Glomerular endothelial cell (primary cell): Measurements from ENCODE around the gene KCNAB1. TPM values are rescaled to one million over a fixed set of nuclear protein-coding genes. Genes with fewer than 3 reads are reported as not detected.
A peak's percentile ranks its signal among the peaks of the same experiment; 100 is the strongest.
"Not testable (repeated sequence)": the region's sequence is repeated elsewhere in the genome, so short reads cannot be mapped to it uniquely, and the experiment has no call there.

Source experiments
- DNase-seq: peaks from one replicate; pipeline ENCODE4 v3.0.0-alpha.2; 2011; ENCODE audit warnings: low read depth, low spot score; ENCODE audit errors: extremely low read depth
- total RNA-seq: library from RNA; depleted of rRNA; stranded (reverse); fragments of >200 nt; gene quantifications from 2 replicates; pipeline ENCODE4 v1.2.3, GENCODE V29; 2015

The KCNAB1 gene
- total RNA-seq, 1 donor from 2014 or later = 0.70 TPM

DNA sequence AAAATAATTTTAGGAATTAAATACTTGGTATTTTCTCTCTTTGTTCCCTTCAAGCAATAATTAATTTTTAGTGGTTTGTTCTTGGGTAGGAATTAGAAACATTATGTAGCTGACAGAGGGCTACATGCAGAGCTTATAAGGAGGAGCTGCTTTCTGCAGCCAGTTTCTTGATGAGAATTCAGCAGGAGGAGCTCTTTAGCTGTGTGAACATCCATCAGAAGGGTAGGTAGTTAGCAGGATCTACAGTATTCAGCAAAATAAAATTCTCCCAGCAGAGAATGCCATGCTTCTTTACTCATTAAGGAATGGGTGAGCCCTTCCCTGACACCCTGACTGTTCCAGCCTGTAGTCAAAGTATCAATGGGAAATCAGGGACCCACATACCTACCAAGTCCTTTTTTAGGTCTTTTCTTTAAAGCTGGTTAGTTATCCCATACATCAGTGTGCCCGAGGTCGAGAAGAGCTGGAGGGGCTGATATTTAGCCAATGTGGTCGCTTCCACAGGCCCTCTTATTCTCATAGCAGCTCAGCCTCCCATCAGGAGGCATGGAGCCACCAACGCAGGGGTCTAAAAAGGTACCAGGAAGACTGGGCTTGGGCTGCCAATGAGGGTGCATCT is 54.0 kb downstream of the KCNAB1 start:
- peak; percentile 50 for DNase-seq

DNA sequence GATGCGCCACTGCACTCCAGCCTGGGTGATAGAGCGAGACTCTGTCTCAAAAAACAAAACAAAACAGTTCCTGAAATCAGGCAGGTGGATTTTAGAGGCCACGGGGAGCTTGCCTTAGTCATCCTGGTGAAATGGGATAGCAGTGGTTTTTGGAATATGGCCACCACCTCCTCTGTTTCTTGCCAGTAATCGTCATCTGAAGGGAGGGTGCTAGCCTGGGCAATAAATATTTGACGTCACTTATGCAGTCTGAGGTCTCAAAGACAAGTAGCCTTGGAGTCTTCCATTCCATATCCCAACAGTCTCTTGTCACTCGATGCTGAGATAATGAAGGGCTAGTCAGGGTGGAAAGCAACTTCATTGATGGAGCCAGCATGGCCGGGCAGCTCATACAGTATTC is 55.2 kb downstream of the KCNAB1 start:
- DNase-seq = no peak

DNA sequence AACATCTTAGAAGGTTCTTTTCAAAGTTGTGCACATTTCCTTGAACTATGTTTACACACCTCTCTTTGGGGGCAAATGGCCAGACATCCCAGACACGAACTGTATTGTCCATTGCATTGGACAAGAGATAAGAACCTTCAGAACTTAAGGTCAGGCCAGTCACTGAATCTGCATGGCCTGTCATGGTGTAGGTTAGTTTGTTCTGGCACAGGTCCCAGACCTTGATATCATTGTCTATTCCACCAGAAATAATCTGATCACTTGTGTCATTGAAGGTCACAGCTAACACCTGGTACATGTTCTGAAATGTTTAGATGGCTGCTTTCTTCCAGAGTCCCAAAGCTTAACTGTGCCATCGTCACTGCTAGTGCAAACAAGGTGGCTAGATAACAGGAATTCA is 55.7 kb downstream of the KCNAB1 start:
- no peak for DNase-seq

DNA sequence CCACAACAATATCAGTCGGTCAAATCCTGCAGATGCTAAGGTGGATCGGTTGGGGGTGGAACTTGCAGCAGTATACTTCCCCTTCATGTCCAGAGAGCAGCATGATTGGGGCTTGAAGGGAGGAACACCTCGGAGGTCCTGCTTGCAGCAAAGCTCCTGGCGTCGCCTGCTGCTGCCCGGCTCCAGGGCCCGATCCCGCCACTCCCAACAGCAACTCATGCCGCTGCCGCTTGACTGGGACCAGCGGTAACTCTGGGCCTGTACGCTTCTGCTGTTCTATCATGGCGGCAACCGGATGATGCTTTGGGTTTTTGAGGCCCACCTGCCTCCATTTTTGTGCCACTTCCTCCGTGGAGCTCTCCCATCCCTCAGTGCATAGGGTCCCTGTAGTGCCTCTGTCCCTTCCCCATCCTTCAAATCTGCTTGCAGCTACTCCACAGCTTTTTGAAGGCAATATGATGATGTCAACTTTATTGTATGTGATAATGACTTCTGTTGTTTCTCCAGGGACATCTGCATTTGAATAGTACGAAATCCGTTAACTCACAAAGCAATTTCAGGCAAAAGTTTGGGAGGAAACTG is 56.3 kb downstream of the KCNAB1 start:
- DNase-seq = no peak

DNA sequence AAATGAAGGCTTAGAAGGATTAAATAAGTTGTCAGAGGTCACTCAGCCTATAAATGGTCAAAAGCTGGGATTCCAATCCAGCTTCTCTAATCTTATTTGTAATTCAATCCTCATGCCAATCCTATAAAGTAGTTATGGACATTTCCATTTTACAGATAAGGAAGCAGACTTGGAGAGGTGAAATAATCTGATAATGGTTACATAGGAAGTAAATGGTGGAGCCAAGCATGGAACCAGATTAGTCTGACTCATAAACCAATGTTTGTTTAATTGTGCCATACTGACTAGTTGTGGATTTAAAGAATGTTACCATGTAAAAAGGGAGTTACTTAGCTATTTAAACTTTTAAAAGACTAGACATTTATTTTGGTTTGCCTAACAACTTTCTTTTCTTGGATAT is 59.7 kb downstream of the KCNAB1 start:
- DNase-seq = no peak

DNA sequence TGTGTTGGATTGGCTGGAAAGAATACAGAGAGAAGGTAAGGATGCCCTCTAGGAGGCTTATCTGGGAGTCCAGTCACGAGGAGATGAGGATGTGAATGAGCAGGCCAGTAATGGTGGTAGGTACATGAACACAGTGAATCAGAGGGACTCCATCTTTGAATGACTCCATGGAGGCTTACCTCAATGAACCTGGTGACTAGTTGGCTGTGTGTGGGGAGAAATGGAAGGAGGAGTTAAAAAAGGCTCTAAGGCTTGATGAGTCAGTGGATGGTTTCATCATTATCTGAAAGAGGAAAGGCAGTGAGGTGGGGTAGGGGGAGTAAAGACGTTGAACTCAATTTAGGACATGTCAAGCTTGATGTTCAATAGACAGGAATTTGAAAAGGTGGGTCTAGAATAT is 61.1 kb downstream of the KCNAB1 start:
- no peak for DNase-seq

DNA sequence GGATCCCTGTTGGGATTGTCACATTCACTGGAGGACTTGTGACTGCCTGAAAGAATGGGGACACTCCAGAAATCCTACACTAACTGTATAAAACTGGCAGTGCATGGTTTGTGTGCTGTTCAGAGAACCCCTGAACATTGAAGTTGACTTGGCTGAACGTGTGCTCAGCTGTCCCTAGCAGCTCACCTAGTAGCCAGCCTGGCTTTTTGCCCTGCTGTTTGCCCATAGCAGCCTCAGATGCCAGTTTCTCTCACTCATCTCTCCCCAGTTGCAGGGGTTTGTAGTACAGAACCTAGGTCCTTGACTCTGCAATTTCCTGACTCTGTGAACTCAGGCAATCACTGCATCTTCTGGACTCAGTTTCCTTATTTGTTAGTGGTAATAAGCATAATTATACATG is 63.0 kb downstream of the KCNAB1 start:
- no peak for DNase-seq

DNA sequence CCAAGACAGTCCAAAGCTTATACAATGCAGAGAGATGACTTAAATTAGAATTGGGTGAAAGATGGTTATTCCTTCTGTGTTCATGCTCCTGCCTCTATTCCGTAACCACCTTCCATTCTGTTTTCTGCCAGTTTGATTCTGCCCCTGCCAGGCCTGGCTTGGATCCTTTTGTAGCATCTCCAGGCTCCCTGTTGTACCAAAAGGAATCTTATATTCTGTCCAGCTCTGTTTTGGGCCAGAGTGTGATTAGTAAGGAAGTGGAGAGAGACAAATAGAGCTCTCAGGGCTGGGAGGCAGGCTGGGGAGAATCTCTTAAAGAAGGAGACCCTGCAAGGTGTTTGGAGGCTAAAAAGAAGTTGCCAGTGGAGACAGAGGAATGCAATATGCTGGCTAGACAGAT is 63.8 kb downstream of the KCNAB1 start:
- DNase-seq = no peak

DNA sequence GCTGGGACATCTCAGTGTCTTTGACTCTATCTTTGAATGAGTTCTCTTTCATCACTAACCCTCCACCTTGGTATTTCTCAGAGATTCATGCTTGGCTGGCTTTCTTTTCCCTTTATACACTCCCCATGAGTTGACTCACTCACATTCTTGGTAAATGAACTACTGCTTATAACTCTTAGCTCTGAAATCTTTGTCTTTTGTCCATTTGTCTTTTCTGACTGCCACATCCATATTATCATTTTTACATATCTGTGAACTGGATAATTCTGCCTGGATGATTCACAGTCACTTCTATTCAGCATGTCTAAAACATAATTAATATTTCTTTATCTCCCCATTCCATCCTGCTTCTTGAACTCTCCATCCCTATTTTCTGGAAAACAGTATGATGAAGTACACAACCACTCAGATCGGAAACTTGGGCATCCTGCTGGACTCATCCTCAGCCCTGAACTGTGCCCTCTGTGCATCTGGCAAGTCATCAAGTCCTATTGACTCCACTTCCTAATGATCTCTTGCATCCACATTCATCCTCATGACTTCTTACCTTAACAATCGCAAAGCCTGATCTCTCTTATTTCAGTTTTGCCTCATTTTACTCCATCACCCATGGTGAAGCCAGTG is 66.9 kb downstream of the KCNAB1 start:
- DNase-seq = no peak

DNA sequence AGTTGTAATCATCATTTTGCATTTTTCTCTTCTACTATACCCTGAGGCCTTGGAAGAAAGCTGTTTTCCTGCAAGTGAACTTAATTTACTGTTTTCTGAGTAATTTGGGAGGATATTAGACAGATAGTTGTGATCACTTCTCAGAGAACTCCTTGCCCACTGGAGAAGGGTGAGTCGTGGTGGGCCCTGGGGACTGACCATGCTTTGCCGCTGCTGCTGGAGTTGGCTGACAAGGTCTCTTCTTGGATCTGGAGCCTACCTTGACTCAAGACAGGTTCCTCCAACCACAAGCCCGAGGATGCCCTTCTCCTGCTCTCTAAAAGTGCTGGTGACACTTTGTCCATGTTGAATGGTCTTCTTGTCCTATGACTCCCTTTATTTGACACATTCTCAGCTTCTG is 68.4 kb downstream of the KCNAB1 start:
- no peak for DNase-seq

DNA sequence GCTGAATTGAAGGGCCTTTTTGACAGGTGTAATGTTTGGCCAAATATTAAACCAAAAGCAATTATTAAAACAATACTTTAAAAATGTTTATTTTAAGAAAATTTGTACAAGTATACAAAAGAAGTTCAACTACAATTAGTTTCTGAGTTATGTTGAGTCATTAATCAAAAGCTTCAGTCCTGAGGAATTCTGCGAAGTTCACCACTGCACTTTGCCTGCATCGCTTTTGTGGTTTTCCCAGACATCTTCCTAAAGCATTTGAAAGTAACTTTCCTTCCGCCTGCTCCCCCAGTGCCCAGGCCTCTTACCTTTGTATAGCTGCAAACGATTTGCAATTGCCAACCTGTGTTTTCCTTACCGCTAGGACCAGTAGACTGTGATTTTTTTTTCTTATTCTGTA is 69.5 kb downstream of the KCNAB1 start:
- DNase-seq = no peak

DNA sequence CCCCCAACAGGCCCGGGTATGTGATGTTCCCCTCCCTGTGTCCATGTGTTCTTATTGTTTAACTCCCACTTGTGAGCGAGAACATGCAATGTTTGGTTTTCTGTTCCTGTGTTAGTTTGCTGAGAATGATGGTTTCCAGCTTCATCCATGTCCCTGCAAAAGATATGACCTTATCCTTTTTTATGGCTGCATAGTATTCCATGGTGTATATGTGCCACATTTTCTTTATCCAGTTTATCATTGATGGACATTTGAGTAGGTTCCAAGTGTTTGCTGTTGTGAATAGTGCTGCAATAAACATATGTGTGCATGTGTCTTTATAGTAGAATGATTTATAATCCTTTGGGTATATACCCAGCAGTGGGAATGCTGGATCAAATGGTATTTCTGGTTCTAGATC is 74.6 kb downstream of the KCNAB1 start:
- DNase-seq = not testable (repeated sequence)

DNA sequence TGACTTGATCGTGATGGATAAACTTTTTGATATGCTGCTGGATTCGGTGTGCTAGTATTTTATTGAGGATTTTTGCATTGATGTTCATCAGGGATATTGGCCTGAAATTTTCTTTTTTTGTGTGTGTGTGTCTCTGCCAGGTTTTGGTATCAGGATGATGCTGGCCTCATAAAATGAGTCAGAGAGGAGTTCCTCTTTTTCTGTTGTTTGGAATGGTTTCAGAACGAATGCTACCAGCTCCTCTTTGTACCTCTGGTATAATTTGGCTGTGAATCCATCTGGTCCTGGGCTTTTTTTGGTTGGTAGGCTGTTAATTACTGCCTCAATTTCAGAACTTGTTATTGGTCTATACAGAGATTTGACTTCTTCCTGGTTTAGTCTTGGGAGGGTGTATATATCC is 76.8 kb downstream of the KCNAB1 start:
- not testable (repeated sequence) for DNase-seq

DNA sequence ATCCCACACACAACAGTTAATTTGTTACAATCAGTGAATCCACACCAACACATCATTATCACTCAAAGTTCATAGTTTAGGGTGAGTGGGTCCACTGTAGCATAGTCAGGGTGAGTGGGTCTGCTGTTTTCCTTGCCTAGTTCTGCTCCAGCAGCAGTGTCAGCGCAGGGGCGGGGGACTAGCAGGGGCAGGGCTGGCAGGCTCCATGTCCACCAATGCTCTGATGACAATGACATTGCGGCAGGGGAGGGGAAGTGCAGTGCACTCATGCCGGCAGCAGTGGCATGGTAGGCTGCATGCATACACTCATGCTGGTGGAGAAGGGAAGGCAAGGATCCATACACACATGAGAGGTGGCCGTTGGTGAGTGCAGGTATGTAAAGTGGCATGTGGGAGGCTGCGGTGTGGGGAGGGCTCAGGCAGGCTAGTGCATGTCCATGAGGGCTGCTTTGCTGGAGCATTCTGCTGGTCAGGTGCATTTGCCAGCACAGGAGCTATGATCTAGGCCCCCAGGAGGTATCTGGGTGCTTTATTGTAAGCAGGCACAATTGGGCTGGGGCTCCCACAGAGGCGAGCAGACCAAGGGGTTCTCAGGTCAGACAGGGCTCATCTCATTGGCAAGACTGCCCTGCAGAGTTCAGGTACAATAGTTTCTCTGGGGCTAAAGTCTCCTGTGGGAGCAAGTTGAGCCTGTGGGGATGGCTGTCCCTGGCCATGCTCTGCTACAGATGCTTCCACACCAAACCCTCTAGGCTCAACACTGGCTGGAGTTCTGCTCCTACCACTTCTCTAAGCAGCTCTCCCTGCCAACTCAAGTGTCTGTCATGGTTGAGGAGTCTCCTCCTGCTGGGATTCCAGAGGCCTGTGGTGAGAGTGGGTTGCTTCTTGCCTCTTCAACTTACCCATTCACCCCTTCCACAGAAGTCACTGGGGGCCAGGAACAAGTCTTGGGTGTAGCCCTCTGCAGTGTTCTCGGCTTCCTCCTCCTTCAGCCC is 81.3 kb downstream of the KCNAB1 start:
- DNase-seq = no peak

DNA sequence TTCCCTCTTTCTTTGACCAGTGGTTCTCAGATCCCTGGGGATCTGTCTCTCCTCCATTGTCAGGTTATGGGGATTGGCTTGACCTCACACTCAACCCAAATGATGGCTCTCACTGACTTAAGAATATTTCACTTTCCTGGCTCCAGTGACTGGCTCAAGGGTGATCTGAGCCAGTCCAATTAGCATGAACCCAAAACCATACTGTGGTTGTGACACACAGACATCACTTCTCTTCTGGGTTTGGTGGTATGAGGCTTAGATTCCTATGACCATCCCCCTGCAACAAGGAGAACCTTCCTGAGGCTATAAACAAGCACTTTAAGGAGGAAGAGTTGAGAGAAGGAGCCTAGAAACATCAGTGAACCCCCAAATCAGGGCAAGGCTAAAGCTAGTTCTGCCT is 85.8 kb downstream of the KCNAB1 start:
- DNase-seq = no peak

DNA sequence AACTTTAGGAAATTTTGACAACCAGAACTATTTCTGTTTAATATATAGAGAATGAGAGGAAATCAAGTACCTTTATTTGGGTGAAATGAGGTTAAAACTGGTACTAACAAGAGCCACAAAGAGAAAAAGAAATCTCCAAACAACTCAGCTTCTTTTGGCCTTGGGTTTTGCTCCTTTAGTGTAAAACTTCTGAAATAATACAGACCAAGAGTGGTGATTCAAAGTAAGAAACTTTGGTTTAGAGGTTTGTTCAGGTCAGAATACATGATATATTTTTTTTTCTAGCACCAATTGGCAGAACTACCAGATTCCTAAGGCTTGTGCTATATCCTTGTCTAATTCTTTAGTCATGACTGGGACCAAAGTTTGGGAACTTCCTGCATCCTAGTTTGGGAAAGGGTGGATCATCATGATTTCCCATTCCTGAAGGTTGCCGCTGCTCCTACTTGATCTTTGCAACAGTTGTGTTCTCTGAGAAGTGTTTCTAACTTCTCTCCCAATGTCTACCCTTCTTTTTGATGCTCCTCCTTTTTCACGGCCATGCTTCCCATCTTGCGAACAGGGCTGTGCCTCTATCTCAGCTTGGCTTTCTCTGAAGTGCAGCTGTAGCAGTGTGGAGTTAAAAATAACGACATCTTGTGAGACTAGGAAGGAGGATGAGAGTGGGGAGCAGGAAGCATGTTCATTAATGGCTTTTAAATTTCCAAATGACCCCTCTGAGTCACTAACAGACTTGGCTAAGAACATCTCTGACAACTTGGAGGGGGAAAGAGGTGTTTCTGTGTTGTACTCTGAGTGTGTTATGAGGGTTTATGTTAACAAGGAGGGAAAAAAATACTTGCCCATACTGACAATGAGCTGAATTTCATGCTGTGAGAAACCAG is 87.7 kb downstream of the KCNAB1 start:
- DNase-seq = no peak

DNA sequence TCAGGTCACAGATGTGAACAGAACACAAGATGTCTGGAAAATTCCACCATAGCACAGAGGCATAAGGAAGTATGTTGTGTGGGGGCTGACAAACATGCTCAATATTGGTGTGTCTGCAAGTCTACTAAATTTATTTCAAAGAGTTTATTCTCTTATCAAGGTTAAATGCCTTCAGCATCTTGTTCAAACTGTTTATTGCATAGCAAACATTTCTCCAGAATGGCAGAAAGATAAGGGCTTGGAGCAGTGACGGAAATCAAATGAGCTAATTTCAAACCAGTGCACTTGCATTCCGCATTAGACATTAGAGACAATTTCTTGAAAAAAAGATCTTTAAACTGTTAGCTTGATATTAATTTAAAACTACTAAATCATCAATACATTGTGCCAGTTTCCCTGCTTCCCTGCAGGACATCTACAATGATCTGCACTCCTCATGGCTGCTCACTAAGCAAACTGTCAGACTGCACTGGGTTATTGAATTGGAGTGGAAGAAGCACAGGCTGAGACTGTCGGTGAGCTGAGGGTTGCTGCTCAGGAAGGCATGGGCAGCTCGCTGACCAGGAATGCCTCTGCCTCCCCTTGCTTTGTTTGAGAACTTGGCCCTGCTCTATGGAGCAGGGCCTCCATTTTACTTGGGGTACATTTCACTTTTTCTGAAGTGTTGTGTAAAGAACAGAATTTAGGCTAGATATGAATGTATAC is 89.4 kb downstream of the KCNAB1 start:
- no peak for DNase-seq

DNA sequence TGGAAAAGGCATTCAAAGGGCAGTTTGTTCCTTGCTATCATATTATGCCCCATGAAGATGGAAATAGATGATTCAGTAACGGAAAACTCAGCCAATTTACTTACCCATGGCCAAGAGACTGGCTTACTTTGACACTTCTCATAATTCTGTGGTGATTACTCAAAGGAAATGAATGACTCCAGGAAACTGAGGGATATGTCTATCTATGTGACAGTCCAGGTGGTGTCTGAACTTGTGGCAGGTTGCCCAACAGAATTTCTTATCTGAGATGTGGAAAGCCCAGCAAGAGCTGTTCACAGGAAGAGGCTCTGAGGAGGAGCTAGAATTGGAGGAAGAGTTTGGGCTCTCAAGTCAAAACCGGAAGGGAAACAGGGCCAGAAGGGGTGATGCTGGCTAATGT is 91.2 kb downstream of the KCNAB1 start:
- peak; percentile 82 for DNase-seq

DNA sequence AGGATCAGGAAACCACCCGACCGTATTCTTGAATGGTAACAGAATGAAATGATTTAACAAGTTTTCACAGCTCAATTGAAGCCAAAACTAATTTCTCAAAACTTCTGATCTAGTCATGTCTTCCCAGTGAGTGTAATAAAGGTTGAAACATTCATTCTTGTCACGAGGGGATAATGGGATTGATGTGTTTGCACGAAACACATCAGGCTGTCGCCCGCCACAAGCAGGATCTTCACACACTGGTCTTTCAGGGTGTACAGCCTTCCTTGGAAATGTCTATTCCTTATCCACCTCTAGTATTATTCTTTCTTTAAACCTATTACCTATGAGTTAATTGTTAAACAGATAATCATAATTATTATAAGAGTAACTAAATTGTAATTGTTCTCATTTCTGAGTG is 94.3 kb downstream of the KCNAB1 start:
- DNase-seq = no peak

DNA sequence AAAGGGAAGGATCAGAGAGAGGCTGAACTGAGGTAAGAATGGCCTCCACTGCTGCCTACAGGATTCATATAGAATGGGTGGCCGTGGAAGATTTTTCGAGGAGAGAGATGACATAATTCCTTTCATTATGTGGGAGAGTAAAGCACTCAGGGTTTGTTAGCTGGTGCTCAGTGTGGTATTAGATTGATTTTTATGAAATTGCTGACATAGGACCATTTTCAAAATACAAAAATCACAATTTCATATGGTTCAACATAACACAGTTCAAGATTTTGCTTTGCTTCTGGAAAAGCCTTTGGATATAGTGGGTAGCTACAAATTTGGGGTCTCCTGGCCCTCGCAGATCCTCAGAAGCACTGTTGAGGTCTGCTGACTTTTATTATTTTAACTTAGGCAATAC is 95.4 kb downstream of the KCNAB1 start:
- no peak for DNase-seq
